GM19240 (cell line): ENCODE measurements around the gene FAM124B.
"Not testable (repeated sequence)": the region's sequence is repeated elsewhere in the genome, so short reads cannot be mapped to it uniquely, and the experiment has no call there.

Source experiments
- DNase-seq: peaks from one replicate; pipeline ENCODE4 v3.0.0; 2011; ENCODE audit warnings: low spot score; ENCODE audit not compliant: insufficient read length

Gene FAM124B

GRCh38 chr2:224413381-224413780, 11.5 kb upstream of the FAM124B start:
- DNase-seq, result no peak

- DNase-seq, result no peak
Measured at GRCh38 chr2:224412141-224413015, 10.5 kb upstream of the FAM124B start.

GRCh38 chr2:224410946-224411561, 9.1 kb upstream of the FAM124B start:
- DNase-seq, result no peak

DNA sequence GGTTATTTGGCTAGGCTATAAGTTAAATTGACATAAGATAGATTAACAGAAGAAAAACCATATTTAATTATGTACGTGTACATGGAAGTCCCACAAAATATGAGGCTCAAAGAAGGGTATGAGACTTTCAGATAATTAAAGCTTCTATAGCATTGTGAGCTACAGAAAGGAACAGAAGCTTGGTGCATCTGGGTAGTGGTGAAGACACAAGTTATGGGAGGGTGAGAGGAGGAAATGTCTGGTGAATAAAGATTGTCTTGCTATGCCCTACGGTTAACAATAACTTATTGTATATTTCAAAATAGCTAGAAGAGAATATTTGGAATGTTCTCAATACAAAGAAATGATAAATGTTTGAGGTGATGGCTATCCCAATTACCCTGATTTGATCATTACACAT, 6.8 kb upstream of the FAM124B start:
- DNase-seq, result no peak

DNA sequence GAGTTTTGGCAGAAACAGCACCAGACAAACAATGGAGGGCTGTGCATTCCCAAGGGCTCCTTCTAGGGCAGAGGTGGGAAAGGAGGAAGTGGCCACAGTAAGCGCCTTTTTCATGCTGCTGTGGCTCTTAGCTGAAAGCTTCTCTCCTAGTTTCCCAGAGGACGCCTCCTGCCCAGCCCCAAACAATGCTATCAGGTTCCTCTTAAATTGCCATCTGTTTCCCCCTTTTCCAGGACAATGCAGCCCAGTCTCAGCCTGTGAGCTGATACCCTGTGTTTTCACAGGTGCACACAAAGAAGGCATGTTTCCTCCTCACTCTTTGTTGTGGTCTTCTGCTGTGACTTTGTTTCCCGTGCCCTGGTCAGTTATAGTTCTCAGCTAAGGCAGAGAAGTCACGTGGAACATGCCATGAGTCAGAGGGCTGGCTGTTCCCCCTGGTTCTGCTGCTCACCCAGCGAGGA, 5.4 kb upstream of the FAM124B start:
- no peak for DNase-seq

DNA sequence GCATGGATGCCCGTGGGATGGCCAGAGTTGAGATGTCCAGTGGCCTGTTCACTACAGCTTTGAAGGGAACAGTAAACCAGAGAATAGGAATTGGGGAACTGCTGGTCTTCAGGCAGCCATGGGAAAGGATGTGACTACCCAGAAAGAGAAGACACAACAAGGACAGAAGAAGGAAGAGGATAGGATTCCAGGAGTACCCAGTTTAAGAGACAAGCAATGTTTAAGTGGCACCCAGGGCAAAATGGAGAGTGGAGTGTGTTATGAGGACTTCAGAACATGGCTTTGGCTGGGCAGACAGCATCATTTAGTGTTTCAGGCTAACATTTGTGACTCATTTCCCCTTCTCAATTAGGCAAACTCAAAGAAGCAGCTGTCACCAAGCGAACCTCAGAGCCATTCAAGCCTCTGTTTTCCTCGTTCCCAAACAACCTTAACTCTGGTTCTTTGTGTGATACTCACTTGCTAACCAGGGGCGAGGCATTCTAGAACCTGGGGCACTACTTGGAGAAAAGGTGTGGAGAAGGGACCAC, 4.0 kb upstream of the FAM124B start:
- no peak for DNase-seq

- no peak for DNase-seq
Measured at GRCh38 chr2:224405412-224405811, 3.5 kb upstream of the FAM124B start.

GRCh38 chr2:224404796-224405195, 2.9 kb upstream of the FAM124B start:
- no peak for DNase-seq

DNA sequence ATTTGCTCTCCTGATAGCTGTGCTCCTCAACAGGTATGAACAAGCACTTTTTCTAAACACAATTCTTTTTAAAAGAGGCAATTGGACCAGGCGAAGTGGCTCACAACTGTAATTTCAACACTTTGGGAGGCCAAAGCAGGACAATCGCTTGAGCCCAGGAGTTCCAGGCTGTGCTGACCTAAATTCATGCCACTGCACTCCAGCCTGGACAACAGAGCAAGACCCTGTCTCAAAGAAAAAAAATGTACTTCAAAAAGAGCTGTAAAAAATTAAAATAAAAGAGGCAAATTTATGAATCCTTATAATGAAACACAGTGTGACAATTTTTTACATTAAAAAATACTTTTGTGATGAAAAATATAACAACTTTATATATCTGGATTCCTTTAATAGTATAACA, 1.8 kb upstream of the FAM124B start:
- DNase-seq, result no peak

DNA sequence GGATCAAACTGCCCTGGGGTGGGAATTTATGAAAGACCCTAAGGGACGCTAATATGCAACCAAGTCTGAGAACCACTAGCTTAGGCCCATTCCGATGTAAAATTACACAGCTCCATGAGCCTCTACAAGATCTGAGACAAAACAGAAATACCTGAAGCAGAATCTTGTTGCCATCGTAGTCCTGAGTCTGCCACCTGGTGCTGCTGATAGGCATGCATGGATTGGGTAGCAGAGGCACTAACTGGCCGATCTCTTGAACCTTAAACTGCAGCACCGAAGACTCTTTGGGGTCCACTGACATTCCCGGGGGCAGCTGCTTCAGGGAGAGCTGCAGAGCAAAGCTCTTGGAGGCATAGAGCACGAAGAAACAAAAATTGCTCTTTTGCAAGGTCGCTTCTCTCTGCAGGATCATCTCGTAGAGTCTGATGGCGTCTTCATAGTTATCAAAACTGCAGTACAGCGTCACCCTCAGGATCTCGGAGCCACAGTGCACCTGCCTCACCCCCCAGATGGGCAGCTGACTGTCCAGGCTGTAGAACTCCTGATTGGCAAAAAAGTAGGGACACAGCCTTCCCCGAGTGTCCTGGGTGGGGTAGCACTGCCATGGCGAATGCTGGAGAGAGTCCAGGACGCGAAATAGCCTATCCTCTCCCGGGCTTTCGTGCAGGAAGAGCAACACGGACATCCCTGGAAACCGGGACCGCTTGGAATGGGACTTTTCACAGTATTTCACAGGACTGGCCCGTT, 848 bp downstream of the FAM124B start:
- DNase-seq, result no peak

GRCh38 chr2:224400174-224400810, 1.6 kb downstream of the FAM124B start:
- no peak for DNase-seq

DNA sequence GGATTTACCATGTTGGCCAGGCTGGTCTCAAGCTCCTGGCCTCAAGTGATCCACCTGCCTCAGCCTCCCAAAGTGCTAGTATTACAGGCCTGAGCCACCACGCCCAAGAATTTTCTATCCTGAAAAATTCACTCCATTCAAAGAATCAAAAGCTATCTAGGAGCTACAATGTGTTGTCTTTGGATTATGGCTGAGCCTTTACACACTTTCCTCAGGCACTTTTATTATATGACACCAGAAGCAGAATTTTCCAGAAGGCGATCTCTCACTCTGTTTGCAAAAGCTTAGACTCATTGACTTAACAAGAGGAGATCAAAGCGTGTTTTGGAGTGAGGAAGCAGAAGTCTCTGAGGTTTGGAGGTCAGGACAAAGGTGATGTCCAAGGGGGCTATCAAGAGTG, 3.6 kb downstream of the FAM124B start:
- DNase-seq, result no peak

DNA sequence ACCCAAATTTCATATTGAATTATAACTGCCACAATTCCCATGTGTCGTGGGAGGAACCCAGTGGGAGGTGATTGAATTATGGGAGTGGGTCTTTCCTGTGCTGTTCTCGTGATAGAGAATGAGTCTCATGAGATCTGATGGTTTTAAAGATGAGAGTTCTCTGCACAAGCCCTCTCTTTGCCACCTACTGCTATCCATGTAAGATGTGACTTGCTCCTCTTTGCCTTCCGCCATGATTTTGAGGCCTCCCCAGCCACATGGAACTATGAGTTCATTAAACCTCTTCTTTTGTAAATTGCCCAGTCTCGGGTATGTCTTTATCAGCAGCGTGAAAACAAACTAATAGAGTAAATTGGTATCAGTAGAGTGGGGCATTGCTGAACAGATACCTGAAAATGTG, 4.8 kb downstream of the FAM124B start:
- not testable (repeated sequence) for DNase-seq

DNA sequence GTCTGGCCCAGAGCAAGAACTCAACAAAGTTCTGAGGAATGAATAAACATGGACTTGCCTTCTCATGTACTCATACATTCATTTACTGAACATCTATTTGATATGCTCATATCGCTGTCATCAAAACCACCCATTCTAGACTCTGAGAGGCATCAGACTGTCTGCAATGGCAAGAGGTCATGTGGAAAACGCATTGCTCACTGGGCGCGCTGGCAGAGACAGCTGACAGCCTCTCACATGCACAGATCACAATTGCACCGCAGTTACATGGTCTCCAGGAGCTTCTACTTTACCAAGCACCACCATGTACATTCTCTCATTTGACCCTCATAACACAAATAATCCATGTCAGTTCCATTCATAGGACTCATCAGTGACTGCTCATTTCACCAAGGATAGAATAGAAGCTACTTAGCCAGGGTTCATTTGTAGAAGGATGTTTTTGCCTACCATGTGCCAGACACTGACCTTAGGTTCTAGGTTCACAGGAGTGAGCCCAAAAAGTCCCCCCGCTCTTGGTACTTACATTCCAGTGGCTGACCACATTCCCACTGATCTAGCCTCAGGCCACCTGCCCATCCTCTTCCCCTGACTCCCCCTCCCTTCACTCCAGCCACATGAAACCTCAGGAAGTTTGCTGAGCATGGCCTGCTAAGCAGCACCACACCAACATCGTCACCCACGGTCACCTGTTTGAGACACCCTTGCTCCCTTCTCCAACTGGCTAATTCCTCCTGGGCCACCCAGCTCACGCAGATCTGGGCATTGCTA, 6.1 kb downstream of the FAM124B start:
- no peak for DNase-seq

- no peak for DNase-seq
Measured at GRCh38 chr2:224393157-224393872, 8.6 kb downstream of the FAM124B start.

- DNase-seq, result no peak
Measured at GRCh38 chr2:224392545-224392944, 9.4 kb downstream of the FAM124B start.

GRCh38 chr2:224389317-224389716, 12.6 kb downstream of the FAM124B start:
- no peak for DNase-seq

DNA sequence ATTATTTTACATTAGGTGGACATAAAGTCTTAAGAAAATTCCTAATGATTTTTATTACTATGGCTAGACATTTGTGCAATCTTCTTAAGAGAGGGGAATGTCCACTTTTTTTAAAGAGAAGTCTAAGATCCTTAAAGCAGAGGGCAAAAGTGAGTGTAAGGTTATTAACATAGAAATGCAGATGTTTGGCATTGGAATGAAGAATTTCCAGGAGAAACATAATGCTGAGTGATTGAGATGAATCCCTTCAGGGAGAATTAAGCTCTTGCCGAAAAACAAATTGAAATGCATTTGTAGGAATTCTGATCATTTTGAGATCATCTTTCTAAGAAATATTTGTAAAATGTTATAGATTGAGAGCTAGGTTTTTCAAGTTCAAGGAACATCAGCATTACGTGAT, 15.0 kb downstream of the FAM124B start:
- DNase-seq, result no peak

DNA sequence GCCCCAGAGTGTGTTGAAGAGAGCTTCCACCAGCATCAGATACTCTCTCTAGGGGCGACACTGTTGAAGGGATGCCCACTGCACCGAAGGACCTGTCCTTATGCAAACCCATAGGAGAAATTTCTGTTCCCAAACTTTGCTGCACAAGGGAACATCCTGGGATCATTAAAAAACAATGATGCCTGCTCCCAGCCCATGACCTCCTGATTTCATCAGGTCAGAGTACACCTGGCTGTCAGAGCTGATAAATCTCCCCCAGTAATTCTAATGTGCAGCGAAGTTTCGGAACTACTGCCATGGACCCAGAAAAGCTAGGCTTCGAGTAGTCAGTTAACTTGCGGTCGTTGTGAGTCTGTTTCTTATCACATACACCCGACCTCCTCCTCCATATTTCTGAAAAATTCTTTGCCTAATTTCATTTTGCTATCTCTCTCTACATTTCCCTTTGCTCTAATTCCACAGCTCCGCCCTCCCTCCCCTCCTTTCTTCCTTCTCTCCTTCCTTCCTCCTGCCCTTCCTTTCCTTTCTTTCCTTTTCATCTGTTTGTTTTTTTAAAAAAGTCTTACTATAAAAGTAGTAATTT, 18.8 kb downstream of the FAM124B start:
- no peak for DNase-seq

- DNase-seq, result not testable (repeated sequence)
Measured at GRCh38 chr2:224382280-224382647, 19.6 kb downstream of the FAM124B start.
